Measurements from ENCODE around the gene CLEC10A.
"Not testable (repeated sequence)": the region's sequence is repeated elsewhere in the genome, so short reads cannot be mapped to it uniquely, and the experiment has no call there.

Gene CLEC10A

DNA sequence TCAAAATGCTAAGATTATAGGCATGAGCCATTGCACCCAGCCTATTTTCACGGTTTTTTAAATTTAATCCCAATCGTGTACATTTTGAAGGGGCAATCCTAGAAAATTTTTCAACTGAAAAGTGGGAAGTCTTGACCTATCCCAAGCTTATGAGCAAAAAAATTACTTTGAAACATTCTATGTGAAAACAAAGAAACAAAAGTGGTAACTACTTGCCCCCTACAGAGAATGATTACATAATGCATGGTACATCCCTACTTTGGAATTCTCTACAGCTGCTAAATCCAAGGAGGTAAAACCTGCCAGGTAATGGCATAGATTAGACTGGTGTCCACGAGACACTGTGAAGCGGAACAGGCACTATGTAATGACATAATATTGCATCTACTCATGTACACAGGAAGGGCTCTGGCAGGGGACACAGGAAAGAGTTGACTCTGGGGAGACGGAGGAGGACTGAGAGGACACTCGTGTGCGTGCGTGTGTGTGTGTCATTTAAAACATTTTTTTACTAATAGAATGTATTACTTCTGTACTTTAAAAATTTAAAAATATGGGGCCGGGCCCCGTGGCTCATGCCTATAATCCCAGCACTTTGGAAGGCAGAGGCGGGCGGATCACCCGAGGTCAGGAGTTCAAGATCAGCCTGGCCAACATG, 18.9 kb upstream of the CLEC10A start:
- DNase-seq = no peak
- Mint-ChIP-seq H3K27ac (no peak overlapping the region), H3K9me3 (no peaks in the 10 kb centered on the region), H3K4me1 (peaks cover 6% of the 10 kb centered on the region), H3K4me3 (no peak overlapping the region), H3K27me3 (peaks cover 28% of the 10 kb centered on the region), H3K36me3 (no peaks in the 10 kb centered on the region)
- CTCF ChIA-PET = interaction anchor here (1.1 kb wide), 1 partner anchor 17 kb away, joined by 3 read pairs; no protein-coding TSS in a partner anchor

DNA sequence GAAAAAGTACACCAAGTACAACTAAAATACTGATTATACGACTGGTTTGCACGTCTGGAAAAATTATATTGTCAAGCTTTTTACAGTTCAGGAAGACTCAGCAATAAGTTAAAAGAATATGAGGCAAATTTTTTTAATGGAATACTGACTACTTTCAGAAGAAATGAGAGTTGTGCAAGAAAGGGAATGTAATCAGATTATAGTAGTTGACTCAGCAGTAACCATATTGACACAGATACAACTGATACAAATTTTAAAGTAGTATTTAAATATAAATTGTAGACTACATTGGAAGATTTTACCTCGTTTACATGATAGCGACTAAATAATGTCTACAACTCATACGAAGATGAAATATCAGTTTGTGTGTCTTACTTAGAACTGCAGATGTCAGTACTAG, 17.9 kb upstream of the CLEC10A start:
- CTCF ChIA-PET = interaction anchor here (0.7 to 1.1 kb wide), 2 partner anchors 16 to 46 kb away, joined by 3 read pairs; no protein-coding TSS in a partner anchor
- no peak overlapping the region for H3K27ac Mint-ChIP-seq
- no peaks in the 10 kb centered on the region for H3K9me3 Mint-ChIP-seq

DNA sequence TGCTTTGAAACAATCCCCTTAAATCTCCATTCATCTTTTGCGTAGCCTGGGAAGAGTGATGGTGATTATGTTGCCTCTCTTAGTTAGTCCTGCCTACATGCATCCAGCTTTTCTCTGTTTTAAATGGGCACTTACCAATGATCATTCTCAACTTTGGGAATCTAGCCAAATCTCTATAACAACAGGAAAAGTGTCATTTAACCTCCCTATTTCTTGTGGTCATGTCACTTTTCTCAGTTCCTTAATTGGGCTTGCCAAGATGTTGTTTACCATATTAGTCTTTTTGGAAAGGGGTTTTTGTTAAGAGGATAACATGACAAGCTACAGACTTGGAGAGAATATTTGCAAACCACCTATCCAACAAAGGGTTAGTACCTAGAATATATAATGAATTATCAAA, 15.6 kb upstream of the CLEC10A start:
- Mint-ChIP-seq H3K4me1 (peaks cover 6% of the 10 kb centered on the region), H3K27ac (no peak overlapping the region), H3K4me3 (no peak overlapping the region), H3K9me3 (no peaks in the 10 kb centered on the region), H3K36me3 (no peaks in the 10 kb centered on the region), H3K27me3 (peaks cover 21% of the 10 kb centered on the region)
- CTCF ChIA-PET = no interaction called here
- no peak for DNase-seq

More for the DNA sequence above, 17.9 kb upstream of the CLEC10A start:
- no peak for DNase-seq
- no peaks in the 10 kb centered on the region for H3K36me3 Mint-ChIP-seq
- no peak overlapping the region for H3K4me3 Mint-ChIP-seq
- H3K27me3 Mint-ChIP-seq = peaks cover 30% of the 10 kb centered on the region
- H3K4me1 Mint-ChIP-seq = peaks cover 6% of the 10 kb centered on the region

DNA sequence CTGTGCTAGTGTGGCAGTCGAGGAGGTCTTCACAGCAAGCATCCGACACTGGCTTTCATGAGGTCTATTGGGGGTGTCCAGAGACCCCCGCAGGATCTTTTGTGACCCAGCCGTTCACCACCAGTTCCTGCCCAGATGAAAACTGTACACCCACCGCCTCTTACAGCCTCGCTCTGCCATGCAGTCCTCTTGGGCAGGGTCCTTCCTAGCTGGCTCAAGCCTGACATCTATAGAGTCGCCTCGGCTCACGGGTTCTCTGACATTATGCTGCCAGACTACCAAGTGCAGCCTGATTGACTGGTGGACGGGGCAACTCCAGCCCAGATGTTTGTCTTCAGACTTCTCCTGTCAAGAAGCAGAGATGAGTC, 14.6 kb upstream of the CLEC10A start:
- CTCF ChIA-PET = no interaction called here
- Mint-ChIP-seq H3K4me1 (peaks cover 6% of the 10 kb centered on the region), H3K36me3 (no peaks in the 10 kb centered on the region), H3K4me3 (no peak overlapping the region), H3K27ac (no peak overlapping the region), H3K9me3 (no peaks in the 10 kb centered on the region), H3K27me3 (peaks cover 17% of the 10 kb centered on the region)
- DNase-seq = no peak

DNA sequence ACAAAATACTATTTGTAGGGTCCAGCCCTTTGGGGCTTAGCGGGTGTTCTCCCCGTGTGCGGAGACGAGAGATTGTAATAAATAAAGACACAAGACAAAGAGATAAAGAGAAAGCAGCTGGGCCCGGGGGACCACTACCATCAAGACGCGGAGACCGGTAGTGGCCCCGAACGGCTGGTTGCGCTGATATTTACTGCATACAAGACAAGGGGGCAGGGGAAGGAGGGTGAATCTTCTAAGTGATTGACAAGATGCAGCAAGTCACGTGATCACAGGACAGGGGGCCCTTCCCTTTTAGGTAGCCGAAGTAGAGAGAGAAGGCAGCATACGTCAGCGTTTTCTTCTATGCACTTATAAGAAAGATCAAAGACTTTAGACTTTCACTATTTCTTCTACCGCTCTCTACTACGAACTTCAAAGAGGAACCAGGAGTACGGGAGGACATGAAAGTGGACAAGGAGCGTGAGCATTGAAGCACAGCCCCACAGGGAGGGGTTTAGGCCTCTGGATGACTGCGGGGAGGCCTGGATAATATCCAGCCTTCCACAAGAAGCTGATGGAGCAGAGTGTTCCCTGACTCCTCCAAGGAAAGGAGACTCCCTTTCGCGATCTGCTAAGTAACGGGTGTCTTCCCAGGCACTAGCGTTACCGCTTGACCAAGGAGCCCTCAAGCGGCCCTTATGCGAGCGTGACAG, 11.4 kb upstream of the CLEC10A start:
- H3K9me3 Mint-ChIP-seq, H3K4me3 Mint-ChIP-seq, H3K4me1 Mint-ChIP-seq, H3K27ac Mint-ChIP-seq, H3K36me3 Mint-ChIP-seq, DNase-seq, CTCF ChIA-PET: not testable (repeated sequence)
- peaks cover 22% of the 10 kb centered on the region for H3K27me3 Mint-ChIP-seq

DNA sequence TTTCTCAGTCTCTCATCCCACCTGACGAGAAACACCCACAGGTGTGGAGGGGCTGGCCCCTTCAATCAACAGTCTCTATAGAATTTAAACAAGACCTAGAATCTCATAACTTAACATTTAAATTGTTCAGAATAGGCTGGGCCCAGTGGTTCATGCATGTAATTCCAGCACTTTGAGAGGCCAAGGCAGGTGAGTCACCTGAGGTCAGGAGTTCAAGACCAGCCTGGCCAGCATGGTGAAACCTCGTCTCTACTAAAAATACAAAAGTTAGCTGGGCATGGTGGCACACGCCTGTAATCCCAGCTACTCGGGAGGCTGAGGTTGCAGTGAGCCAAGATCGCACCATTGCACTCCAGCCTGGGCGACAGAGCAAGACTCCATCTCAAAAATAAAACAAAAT, 9.5 kb upstream of the CLEC10A start:
- H3K9me3 Mint-ChIP-seq, CTCF ChIA-PET, H3K36me3 Mint-ChIP-seq: not testable (repeated sequence)

DNA sequence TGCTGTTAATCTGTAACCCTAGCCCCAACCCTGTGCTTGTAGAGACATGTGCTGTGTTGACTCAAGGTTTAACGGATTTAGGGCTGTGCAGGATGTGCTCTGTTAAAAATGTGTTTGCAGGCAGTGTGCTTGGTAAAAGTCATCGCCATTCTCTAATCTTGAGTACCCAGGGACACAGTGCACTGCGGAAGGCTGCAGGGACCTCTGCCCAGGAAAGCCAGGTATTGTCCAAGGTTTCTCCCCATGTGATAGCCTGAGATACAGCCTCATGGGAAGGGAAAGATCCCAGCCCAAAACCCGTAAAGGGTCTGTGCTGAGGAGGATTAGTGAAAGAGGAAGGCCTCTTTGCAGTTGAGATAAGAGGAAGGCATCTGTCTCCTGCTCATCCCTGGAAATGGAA, 8.4 kb upstream of the CLEC10A start:
- H3K27me3 Mint-ChIP-seq = peaks cover 20% of the 10 kb centered on the region
- H3K9me3 Mint-ChIP-seq, H3K4me3 Mint-ChIP-seq, DNase-seq, CTCF ChIA-PET, H3K4me1 Mint-ChIP-seq, H3K36me3 Mint-ChIP-seq, H3K27ac Mint-ChIP-seq: not testable (repeated sequence)

More for the DNA sequence above, 9.5 kb upstream of the CLEC10A start:
- DNase-seq, H3K27ac Mint-ChIP-seq, H3K4me1 Mint-ChIP-seq, H3K4me3 Mint-ChIP-seq: not testable (repeated sequence)
- H3K27me3 Mint-ChIP-seq = peaks cover 16% of the 10 kb centered on the region

DNA sequence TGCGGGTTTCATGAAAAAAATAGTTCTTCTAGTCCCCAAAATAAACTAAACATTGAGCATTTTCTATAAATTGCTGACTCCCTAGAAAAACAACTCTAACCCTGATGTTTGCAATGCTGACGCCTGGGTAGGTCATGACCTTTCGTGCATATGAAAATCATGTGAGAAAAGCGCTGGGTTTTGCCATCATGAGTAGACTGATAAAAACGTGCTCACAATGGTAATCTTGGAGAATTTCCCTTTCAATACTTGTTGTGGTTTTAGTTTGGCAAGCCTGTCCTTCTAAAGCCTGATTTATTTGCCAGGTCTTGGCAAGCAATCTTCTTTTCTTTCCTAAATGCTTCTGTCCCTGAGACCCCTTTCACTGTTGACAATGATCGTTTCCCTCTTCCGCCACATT, 4.0 kb upstream of the CLEC10A start:
- Mint-ChIP-seq H3K27ac (no peak overlapping the region), H3K36me3 (no peaks in the 10 kb centered on the region), H3K4me1 (peaks cover 38% of the 10 kb centered on the region), H3K27me3 (peaks cover 40% of the 10 kb centered on the region), H3K4me3 (no peak overlapping the region), H3K9me3 (peaks cover 7% of the 10 kb centered on the region)
- DNase-seq = no peak
- CTCF ChIA-PET = no interaction called here

DNA sequence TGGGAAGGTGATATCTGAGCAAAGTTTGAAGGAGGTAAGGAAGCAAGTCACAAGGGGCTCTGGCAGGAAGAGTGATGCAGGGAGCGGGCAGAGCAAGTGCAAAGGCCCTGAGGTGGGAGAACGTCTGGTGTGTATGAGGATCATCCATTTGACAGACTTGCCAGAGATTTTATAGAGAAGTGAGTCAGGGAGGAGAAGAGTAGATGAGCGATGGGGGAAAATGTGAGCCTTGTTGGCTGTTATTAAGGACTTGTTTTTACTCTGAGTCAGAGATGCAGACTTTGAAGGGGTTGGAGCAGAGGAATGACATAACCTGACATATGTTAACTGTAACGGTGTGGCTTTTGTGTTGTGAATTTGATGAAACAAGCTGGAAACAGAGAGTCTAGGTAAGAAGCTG, 3.5 kb upstream of the CLEC10A start:
- Mint-ChIP-seq H3K27me3 (peaks cover 45% of the 10 kb centered on the region), H3K36me3 (no peaks in the 10 kb centered on the region), H3K4me3 (no peak overlapping the region), H3K4me1 (peaks cover 38% of the 10 kb centered on the region), H3K27ac (no peak overlapping the region), H3K9me3 (peaks cover 7% of the 10 kb centered on the region)
- CTCF ChIA-PET = no interaction called here
- DNase-seq = no peak

DNA sequence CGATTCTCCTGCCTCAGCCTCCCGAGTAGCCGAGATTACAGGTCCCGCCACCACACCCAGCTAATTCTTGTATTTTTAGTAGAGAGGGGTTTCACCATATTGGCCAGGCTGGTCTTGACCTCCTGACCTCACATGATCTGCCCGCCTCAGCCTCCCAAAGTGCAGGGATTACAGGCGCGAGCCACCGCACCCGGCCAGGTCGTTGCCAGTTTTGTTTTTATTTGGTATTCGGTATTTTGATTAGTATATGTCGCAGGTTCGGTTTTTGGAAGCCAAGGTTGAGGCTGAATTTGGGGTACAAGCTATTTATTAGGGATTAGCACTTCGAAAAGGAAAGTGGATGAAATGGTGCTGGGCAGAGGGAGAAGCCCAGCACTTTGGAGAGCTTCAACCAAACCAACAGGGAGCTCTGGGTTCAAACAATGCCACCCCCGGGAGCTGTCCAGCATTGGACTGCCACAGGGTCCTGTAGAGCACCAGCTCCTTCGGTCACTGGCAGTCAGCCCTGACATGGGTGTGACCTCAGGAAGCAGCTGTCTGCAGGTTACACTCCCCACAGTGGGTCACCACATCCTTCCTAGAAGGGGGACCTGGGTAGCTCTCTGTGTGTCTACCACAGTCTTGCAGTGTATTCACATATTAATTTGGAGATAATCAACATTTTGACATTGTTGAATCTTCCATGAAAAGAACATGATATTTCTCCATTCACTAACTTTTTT, 1.5 kb upstream of the CLEC10A start:
- Mint-ChIP-seq H3K4me1 (peaks cover 38% of the 10 kb centered on the region), H3K27me3 (peaks cover 40% of the 10 kb centered on the region), H3K4me3 (no peak overlapping the region), H3K36me3 (no peaks in the 10 kb centered on the region), H3K27ac (no peak overlapping the region), H3K9me3 (peaks cover 7% of the 10 kb centered on the region)
- CTCF ChIA-PET = interaction anchor here (1.0 kb wide), 1 partner anchor 17 kb away, joined by 3 read pairs; no protein-coding TSS in a partner anchor
- DNase-seq = peak; percentile 66

DNA sequence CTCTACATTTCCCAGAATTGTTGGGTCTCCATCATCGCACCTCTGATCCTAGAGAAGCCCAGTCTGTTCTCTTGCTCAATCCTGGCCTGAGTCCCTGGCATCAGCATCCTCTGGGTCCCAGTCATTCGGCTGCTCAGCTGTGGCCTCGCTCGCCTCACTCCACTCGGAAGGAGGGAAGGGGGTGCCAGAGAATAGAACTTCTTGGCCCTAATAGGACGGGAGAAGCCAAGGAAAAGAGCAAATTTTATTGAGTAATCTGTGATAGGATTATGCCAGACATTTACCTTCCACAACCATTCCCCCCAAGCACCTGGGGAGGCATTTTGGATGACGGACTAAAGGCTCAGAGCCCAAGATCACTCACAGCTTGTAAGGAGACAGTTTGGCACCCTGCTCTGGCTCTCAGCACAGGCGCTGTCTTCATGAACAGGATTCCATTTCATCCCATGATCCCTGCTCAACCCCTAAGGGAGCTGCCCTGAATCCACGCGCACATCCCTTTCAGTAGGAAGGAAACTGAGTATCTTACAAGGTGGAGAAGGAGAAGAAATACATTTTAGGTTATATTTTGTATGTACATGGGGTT, 498 bp upstream of the CLEC10A start:
- Mint-ChIP-seq H3K4me1 (peaks cover 38% of the 10 kb centered on the region), H3K27me3 (peaks cover 40% of the 10 kb centered on the region), H3K36me3 (no peaks in the 10 kb centered on the region), H3K9me3 (peaks cover 7% of the 10 kb centered on the region), H3K4me3 (no peak overlapping the region), H3K27ac (no peak overlapping the region)
- CTCF ChIA-PET = interaction anchor here (1.6 kb wide), 1 partner anchor 29 kb away, joined by 6 read pairs; no protein-coding TSS in a partner anchor
- no peak for DNase-seq

DNA sequence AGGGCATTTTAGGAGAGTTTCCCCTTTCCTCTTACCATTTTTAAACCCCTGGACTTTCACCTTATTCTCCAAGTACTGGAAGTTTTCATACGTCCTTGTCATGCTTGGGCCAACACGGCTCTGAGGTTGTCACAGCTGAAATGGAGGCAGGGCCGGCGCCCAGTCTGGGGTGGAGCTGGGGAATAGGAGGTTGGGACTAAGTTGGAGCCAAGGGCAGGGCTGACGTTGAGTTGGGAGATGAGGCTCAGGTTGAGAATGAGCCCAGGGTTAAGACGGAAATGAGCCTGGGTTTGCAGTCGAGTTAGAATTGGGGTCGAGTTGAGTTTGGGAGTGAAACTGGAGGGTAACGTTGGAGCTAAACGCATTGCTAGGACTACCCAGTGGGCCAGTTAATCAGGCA, 1.3 kb downstream of the CLEC10A start:
- CTCF ChIA-PET = no interaction called here
- Mint-ChIP-seq H3K27ac (no peak overlapping the region), H3K4me1 (peaks cover 32% of the 10 kb centered on the region), H3K4me3 (no peak overlapping the region), H3K27me3 (peaks cover 29% of the 10 kb centered on the region), H3K9me3 (peaks cover 7% of the 10 kb centered on the region), H3K36me3 (no peaks in the 10 kb centered on the region)
- DNase-seq = no peak

DNA sequence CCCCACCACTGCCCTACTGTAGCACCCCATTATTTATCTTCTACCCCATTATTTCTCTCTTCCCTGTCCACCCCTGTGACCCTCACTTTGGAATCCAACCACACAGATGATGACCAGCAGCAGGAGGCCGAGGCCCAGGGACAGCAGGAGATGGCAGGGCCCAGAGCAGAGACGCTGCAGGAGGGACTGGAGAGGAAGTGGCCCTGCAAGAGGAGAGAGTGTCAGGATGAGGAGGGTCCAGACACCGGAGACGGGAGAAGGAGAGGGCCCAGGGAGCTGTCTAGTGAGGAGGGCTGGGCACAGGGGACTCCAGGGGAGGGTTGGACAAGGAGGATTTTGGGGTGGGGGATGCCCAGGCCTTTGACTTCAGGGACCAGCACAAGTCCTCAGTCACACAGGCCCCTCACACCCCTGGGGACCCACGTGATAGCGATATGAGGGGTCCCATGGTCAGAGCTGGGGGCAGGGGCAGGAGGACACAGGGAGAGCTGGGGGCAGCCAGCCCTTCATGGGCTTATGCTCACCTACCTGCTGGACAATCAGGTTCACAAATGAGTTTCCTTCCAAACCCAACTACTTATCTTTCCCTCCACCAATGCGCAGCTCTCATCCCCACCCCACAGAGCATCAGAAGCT, 2.0 kb downstream of the CLEC10A start:
- DNase-seq = no peak
- no peaks in the 10 kb centered on the region for H3K36me3 Mint-ChIP-seq
- peaks cover 24% of the 10 kb centered on the region for H3K27me3 Mint-ChIP-seq
- no peak overlapping the region for H3K4me3 Mint-ChIP-seq
- CTCF ChIA-PET = no interaction called here
- H3K9me3 Mint-ChIP-seq = peaks cover 7% of the 10 kb centered on the region
- no peak overlapping the region for H3K27ac Mint-ChIP-seq
- H3K4me1 Mint-ChIP-seq = peaks cover 27% of the 10 kb centered on the region

DNA sequence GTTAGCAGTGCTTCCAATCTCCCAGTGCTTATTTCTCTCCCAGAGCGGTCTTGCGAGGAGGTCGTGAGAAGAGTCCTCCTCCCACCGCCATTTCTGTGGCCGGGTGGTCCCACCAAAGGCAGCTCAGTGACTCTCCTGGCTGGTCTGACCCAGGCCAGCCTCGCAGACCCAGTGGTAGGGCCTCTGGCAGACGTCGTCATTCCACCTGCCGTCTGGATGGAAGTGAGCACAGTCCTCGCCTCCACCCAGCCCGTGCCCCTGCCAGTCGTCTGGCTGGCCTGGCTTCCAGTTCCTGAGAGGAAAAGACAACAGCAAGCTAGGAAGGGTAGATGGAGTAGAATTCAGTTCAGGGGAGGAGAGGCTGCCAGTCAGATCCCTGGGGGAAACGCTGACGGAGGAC, 5.1 kb downstream of the CLEC10A start:
- H3K27me3 Mint-ChIP-seq = peaks cover 27% of the 10 kb centered on the region
- CTCF ChIA-PET = no interaction called here
- no peak overlapping the region for H3K27ac Mint-ChIP-seq
- no peaks in the 10 kb centered on the region for H3K9me3 Mint-ChIP-seq
- H3K4me3 Mint-ChIP-seq = no peak overlapping the region
- H3K36me3 Mint-ChIP-seq = no peaks in the 10 kb centered on the region
- no peaks in the 10 kb centered on the region for H3K4me1 Mint-ChIP-seq
- no peak for DNase-seq
